K562 (cell line): Measurements from ENCODE around the gene PCDHA7. TPM values are rescaled to one million over a fixed set of nuclear protein-coding genes. Genes with fewer than 3 reads are reported as not detected.

Experiments used
- ATAC-seq: fragments of 200-7000 bp; cut with Tn5 transposase; 3 replicates; pipeline ENCODE4 v1.9.1; 2020; ENCODE audit warnings: moderate library complexity
- BruUV-seq: library from RNA; stranded (reverse); fragments of 400-500 nt; replicated peaks from 2 replicates; lab custom pipeline; 2021; lab: Mats Ljungman, UMichigan
- CTCF ChIA-PET: fragments of 300-600 bp; formaldehyde crosslinking; extraction: SDS; loops from one replicate; lab custom pipeline; 2021; ENCODE audit warnings: low intra/inter-chr PET ratio; lab: Yijun Ruan, JAX
- POLR2A ChIA-PET: fragments of 300-600, 350-650 bp; sonication (Branson Sonifier 250); formaldehyde crosslinking; extraction: SDS; loops from one replicate; lab custom pipeline; 2021; ENCODE audit warnings: antibody characterized with exemption, inconsistent platforms; lab: Yijun Ruan, JAX
- DNase-seq, 4 experiments: peaks; one replicate each; pipeline versions ENCODE4 v3.0.0 to v3.0.0-alpha.2; 2011 to 2018; ENCODE audit warnings: low spot score in 3 of 4, mixed read lengths in 3 of 4; ENCODE audit errors: extremely low read depth in 1 of 4
- FAIRE-seq: peaks from 2 replicates; lab custom pipeline; 2011; peaks lifted over from hg19 to GRCh38; lab: Jason Lieb, UNC
- H2AFZ ChIP-seq: 2 replicates; pipeline ENCODE4 v1.6.0; 2011; ENCODE audit warnings: low read depth, low read length, control low read depth, inconsistent platforms
- H3K27ac ChIP-seq: fragments of 200-600 bp; 3 replicates; pipeline ENCODE4 v1.8.0; 2011; ENCODE audit warnings: low read depth, mild to moderate bottlenecking, control low read depth, inconsistent platforms, low read length, moderate library complexity, mixed read lengths; ENCODE audit errors: extremely low read depth
- H3K27me3 ChIP-seq, 2 experiments: fragments of 300-600 bp in 1 of 2; 2 replicates in 1 of 2; 3 replicates in 1 of 2; pipeline versions ENCODE4 v1.6.0 to v1.8.0; 2011; ENCODE audit warnings: inconsistent platforms in 2 of 2, low read length in 2 of 2, mild to moderate bottlenecking in 1 of 2, mixed read lengths in 1 of 2, moderate library complexity in 1 of 2; ENCODE audit not compliant: control insufficient read depth in 2 of 2, insufficient read depth in 2 of 2
- H3K36me3 ChIP-seq: fragments of 300-600 bp; 3 replicates; pipeline ENCODE4 v1.8.0; 2011; ENCODE audit warnings: mild to moderate bottlenecking, low read length, inconsistent platforms; ENCODE audit not compliant: control insufficient read depth, insufficient read depth
- H3K4me1 ChIP-seq, 2 experiments: fragments of 200-600 bp in 1 of 2; replicated peaks in 1 of 2; 2 replicates in 1 of 2; 3 replicates in 1 of 2; pipeline versions ENCODE4 v1.5.1 to v1.8.0; 2011; ENCODE audit warnings: inconsistent platforms in 2 of 2, low read length in 2 of 2, mild to moderate bottlenecking in 1 of 2, mixed read lengths in 1 of 2, moderate library complexity in 1 of 2; ENCODE audit not compliant: control insufficient read depth in 2 of 2, insufficient read depth in 2 of 2
- H3K4me2 ChIP-seq: 2 replicates; pipeline ENCODE4 v1.6.1; 2011; ENCODE audit warnings: low read length, control low read depth, inconsistent platforms, mixed read lengths; ENCODE audit not compliant: insufficient read depth
- H3K4me3 ChIP-seq: fragments of 200-600 bp; sonication (generic), shearing (Covaris generic); 2 replicates; pipeline ENCODE4 v1.5.1; 2016; ENCODE audit warnings: control low read depth, inconsistent platforms
- H3K79me2 ChIP-seq: fragments of 200-600 bp; 3 replicates; pipeline ENCODE4 v1.8.0; 2011; ENCODE audit warnings: low read length, inconsistent platforms; ENCODE audit not compliant: control insufficient read depth, insufficient read depth
- H3K9ac ChIP-seq, 2 experiments: 2 replicates each; pipeline versions ENCODE4 v1.6.0 to v1.6.1; 2011; ENCODE audit warnings: low read depth in 2 of 2, low read length in 2 of 2, control low read depth in 1 of 2, inconsistent platforms in 1 of 2, mild to moderate bottlenecking in 1 of 2, mixed read lengths in 1 of 2; ENCODE audit not compliant: insufficient read depth in 1 of 2
- H3K9me1 ChIP-seq: one replicate; pipeline ENCODE4 v1.6.0; 2011; ENCODE audit warnings: inconsistent platforms, mild to moderate bottlenecking, low read length, moderate library complexity; ENCODE audit not compliant: control insufficient read depth, insufficient read depth
- H3K9me3 ChIP-seq: replicated peaks from 2 replicates; pipeline ENCODE4 v1.5.1; 2011; ENCODE audit warnings: low read depth, low read length, inconsistent platforms; ENCODE audit not compliant: control insufficient read depth, insufficient read depth
- H4K20me1 ChIP-seq: replicated peaks from 2 replicates; pipeline ENCODE4 v1.6.1; 2011; ENCODE audit warnings: low read length, inconsistent platforms, mixed read lengths; ENCODE audit not compliant: control insufficient read depth, insufficient read depth
- ILK ChIP-seq: fragments of 450-650 bp; IDR thresholded peaks from 2 replicates; pipeline ENCODE4 v1.6.1; 2016; ENCODE audit warnings: missing genetic modification characterization, low read depth, mild to moderate bottlenecking, missing compliant biosample characterization, moderate library complexity, borderline replicate concordance
- KLF6 ChIP-seq: fragments of 250-450 bp; sonication (Bioruptor Pico); IDR thresholded peaks from 2 replicates; pipeline ENCODE4 v1.4.0; 2020; ENCODE audit warnings: mild to moderate bottlenecking, moderate library complexity, borderline replicate concordance
- RFX1 ChIP-seq: fragments of 450-650 bp; IDR thresholded peaks from 2 replicates; pipeline ENCODE4 v1.6.1; 2016; ENCODE audit warnings: mild to moderate bottlenecking, moderate library complexity
- WGBS: fragments of 100-300 bp; shearing (Covaris generic); methylation state at CpG from one replicate; pipeline ENCODE4 v1.1.6; 2016; ENCODE audit warnings: low coverage, mixed read lengths; ENCODE audit not compliant: insufficient coverage; ENCODE audit errors: missing lambda C conversion rate; 5-methylcytosine and 5-hydroxymethylcytosine counted together
- in situ Hi-C: fragments of 300-500 bp; cut with MboI; formaldehyde crosslinking; loops from 4 replicates; pipeline ENCODE4 v1.15.0; 2018; ENCODE audit warnings: inconsistent platforms, mixed read lengths
- intact Hi-C: fragments of 100-400 bp; cut with micrococcal nuclease; formaldehyde crosslinking; loops from 2 replicates; pipeline ENCODE4 v1.14.2; 2022
- polyA plus RNA-seq, 8 experiments: library from polyadenylated mRNA; depleted of rRNA in 4 of 8; stranded (reverse) in 5 of 8; unstranded in 3 of 8; fragments of >200 nt; fragmentation: Nextera tagmentation in 2 of 8; fragmentation: Illumina TruSeq in 1 of 8; extraction: Ambion mirVana in 2 of 8; extraction: Trizol in 1 of 8; gene quantifications; 2 replicates each; pipeline versions ENCODE4 v1.2.1 to v1.2.3, GENCODE V29; 2011 to 2014; ENCODE audit warnings: inconsistent platforms in 1 of 8, missing spikeins in 1 of 8
- total RNA-seq, 7 experiments: library from RNA; depleted of rRNA in 6 of 7; stranded (reverse); fragments of >200 nt in 6 of 7; fragmentation: Illumina TruSeq in 2 of 7; extraction: Trizol in 2 of 7; gene quantifications; 2 replicates each; pipeline versions ENCODE4 v1.2.1 to v1.2.3, GENCODE V29; 2011 to 2021; ENCODE audit warnings: low replicate concordance in 1 of 7
- TF ChIP-seq, protein P1 (sequence below), 3 experiments: IDR thresholded peaks in 2 of 3; conservative IDR thresholded peaks in 1 of 3; 2 replicates each; pipeline ENCODE4 v1.5.1; 2011 to 2012; ENCODE audit warnings: low read length in 3 of 3, mild to moderate bottlenecking in 3 of 3, control low read depth in 2 of 3, improper control_type of control experiment in 1 of 3, inconsistent platforms in 1 of 3, low read depth in 1 of 3, mixed read lengths in 1 of 3, moderate library complexity in 1 of 3; ENCODE audit not compliant: insufficient read depth in 2 of 3

PCDHA7 gene
- total and polyA plus RNA-seq, 9 of the 15 experiments (the other 6 are each of a cell fraction or from before 2014, with no cell fraction given): not detected

DNA sequence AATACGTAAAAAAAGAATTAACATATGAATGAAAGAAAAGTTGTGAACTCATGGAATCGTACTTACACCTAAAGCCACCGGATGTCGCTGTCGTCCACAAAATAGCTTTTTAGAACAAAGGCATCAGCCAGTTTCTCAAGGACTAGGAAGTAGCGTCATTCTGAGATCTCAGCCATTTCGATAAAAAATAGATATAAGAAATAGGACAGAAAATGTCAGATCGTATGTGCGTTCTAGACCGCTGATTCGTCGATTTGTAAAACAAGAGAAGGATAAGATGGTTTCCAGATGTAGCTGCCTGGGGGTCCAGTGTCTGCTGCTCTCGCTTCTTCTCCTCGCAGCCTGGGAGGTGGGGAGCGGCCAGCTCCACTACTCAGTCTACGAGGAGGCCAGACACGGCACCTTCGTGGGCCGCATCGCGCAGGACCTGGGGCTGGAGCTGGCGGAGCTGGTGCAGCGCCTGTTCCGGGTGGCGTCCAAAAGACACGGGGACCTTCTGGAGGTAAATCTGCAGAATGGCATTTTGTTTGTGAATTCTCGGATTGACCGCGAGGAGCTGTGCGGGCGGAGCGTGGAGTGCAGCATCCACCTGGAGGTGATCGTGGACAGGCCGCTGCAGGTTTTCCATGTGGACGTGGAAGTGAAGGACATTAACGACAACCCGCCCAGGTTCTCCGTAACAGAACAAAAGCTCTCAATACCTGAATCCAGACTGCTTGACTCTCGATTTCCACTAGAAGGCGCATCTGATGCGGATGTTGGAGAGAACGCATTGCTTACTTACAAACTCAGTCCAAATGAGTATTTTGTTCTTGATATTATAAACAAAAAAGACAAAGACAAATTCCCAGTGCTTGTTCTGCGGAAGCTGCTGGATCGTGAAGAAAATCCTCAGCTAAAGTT, 22.0 kb downstream of the PCDHA7 start, which contains the start of gene PCDHA10:
Gene PCDHA10 (plus strand): TSS at position 126 of the 903 bp plus-strand sequence. CDS start 152 bp downstream, at position 278.
- in situ Hi-C loops: no loop called here
- POLR2A ChIA-PET: no interaction called here
- intact Hi-C loops: no loop called here
- no peak for TF ChIP-seq KLF6 (CRISPR knock-in tag)
- no peak for TF ChIP-seq ILK (tag)
- TF ChIP-seq, protein P1, sequence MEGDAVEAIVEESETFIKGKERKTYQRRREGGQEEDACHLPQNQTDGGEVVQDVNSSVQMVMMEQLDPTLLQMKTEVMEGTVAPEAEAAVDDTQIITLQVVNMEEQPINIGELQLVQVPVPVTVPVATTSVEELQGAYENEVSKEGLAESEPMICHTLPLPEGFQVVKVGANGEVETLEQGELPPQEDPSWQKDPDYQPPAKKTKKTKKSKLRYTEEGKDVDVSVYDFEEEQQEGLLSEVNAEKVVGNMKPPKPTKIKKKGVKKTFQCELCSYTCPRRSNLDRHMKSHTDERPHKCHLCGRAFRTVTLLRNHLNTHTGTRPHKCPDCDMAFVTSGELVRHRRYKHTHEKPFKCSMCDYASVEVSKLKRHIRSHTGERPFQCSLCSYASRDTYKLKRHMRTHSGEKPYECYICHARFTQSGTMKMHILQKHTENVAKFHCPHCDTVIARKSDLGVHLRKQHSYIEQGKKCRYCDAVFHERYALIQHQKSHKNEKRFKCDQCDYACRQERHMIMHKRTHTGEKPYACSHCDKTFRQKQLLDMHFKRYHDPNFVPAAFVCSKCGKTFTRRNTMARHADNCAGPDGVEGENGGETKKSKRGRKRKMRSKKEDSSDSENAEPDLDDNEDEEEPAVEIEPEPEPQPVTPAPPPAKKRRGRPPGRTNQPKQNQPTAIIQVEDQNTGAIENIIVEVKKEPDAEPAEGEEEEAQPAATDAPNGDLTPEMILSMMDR (IDR thresholded peaks at IDR 0.05 in 2 of 3, conservative IDR thresholded peaks at IDR 0.05 in 1 of 3; ENCODE audit: insufficient read depth in 2 of 3, low read depth in 1 of 3, low read length in 3 of 3): 0 out of 6 replicates have a peak, but pooled peaks of 1 of the 3 experiments have one; percentile 26
- no peak for TF ChIP-seq RFX1
- DNase-seq (no peak), ATAC-seq (no peak), FAIRE-seq (no peak)
- Histone ChIP-seq H3K9ac (no peak within 1 kb of the TSS), H4K20me1 (no peaks in the 10 kb centered on the region), H3K9me1 (no peaks in the 10 kb centered on the region), H3K36me3 (no peaks in the 10 kb centered on the region), H3K79me2 (no peaks in the 10 kb centered on the region), H3K4me3 (no peak within 1 kb of the TSS), H3K4me2 (no peak within 1 kb of the TSS), H3K27ac (no peak within 1 kb of the TSS), H3K9me3 (0 out of 2 replicates have a peak, but pooled peaks cover 2% of the 10 kb centered on the region), H3K4me1 (no peaks in the 10 kb centered on the region), H3K27me3 (no peaks in the 10 kb centered on the region), H2AFZ (no peak within 1 kb of the TSS)
- no TSS peak for BruUV-seq
- CTCF ChIA-PET: no interaction called here
- WGBS: 19% methylated on average over 37 of the region's 44 CpGs
